GM12872 (cell line): ENCODE data around the gene PARN.

Experiments used
- CTCF ChIP-seq: IDR thresholded peaks from 3 replicates; pipeline ENCODE4 v1.5.1; 2011; ENCODE audit warnings: low read depth, mild to moderate bottlenecking, low read length, moderate library complexity; ENCODE audit not compliant: insufficient read depth

Gene PARN

DNA sequence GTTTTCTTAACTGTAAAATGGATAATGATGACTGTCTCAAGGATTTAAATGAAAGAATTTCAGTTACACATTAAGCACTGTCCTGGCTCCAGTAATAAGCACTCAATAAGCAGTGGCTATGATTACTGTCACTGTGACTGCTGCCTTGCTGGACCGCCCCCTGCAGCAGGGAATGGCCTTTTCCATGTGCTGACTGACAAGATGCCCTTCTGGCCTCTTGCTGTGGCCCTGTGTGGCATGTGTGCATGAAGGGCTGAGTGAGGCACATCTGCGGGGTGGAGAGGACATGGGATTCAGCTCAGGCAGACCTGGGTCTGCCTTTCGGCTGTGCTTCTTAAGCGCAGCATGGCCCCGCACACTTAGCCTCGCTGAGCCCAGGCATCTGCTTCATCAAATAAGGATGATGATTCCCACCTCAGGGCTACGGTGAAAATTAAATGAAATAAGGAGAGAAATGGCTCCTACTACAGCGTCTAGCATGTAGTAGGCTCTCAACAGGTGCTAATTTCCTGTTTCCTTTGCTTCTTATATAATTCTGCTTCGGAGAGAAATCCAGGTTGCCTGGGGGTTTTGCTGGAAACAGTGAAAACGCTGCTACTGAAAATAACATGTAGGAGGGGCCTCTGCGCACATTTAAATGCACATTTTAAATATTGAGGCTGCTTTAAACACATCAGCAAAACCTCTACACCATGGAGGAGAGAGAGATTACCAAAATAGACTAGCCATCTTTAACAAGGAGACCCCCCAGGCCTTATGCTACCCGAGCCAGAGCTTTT lies 183.9 kb downstream of the PARN start:
- TF ChIP-seq CTCF, result no peak

GRCh38 chr16:14444979-14445810 lies 184.9 kb downstream of the PARN start:
- 0 out of 3 replicates have a peak, but pooled peaks have one; percentile 22 for TF ChIP-seq CTCF

GRCh38 chr16:14438256-14438655 lies 191.8 kb downstream of the PARN start:
- no peak for TF ChIP-seq CTCF

DNA sequence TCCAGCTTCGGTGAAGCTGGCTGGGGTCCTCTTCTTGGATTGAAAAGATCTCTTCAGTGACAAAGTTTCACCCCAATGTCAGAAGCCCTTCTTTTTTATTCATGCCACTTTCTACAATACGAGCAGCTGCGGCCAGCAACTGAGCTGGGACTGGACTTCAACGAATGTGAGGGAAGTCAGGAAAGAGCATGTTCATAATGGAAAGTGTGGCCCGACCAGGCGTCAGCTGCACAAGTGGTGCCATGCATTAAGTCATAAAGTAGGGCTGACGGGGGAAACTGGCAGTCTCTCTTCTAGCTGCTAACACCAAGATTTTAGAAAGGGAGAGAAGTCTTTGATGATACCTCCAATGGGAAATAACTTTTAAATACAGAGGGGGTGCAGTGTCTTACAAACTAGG lies 192.6 kb downstream of the PARN start:
- no peak for TF ChIP-seq CTCF

GRCh38 chr16:14436401-14436955 lies 193.6 kb downstream of the PARN start:
- no peak for TF ChIP-seq CTCF

- no peak for TF ChIP-seq CTCF
These were observed 195.2 kb downstream of the PARN start for GRCh38 chr16:14434860-14435259.

DNA sequence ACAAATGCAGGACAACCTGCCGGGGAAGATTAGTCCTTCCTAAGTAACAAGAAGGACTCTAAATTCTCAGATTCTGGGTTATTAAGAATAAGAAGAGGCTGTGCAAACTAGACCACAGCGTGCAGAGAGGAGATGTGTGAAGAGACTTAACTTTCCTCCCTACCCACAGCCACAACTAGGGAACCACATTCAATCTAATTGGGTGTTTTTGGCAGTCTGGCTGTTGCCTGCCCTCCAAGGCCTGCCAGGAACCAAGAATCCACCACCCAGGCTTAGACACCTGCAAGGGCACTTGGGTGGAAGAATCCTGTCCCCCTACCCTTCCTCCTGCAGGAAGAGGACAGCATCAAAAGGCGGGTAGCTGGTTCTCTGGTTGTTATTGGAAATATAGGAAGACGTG lies 202.0 kb downstream of the PARN start:
- no peak for TF ChIP-seq CTCF
